ENCODE results near the gene TP53I3. TPM values are rescaled to one million over a fixed set of nuclear protein-coding genes. Genes with fewer than 3 reads are reported as not detected.
A peak's percentile ranks its signal among the peaks of the same experiment; 100 is the strongest.

Gene TP53I3
- total RNA-seq, 4 donors from 2014 or later, result 3.3 to 7.6 (median 4.9) TPM

DNA sequence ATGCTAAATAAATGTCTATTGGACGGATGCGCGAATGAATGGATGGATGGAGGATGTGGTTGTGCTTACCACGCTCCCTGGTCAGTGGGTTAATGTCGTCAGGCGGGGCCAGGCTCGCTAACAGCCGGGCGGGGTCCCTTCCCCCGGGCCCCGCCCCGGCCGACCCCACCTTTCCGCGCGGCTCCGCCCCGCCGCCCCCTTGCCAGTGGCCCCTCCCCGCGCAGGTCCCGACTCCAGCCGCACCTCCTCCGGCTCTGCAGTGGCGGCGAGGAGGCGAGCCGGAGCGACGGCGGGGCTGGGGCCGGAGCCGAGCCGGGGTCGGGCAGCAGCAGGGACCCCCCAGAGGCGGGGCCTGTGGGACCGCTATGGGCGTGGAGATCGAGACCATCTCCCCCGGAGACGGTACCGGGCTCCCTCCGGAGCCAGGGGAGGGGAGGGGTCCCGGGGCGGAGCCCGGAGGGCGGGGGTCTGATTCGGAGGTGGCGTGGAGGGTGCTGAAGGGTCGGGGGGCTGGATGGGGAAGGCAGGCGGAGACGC lies 35.1 kb downstream of the TP53I3 start, which contains the start of gene FKBP1B:
Gene FKBP1B (plus strand): TSS at position 257 of the 537 bp plus-strand sequence. CDS start 109 bp downstream, at position 366.
- peaks cover 8 to 21% (median 18%) of the 10 kb centered on the region in 3 donors for H3K27me3 ChIP-seq
- intact Hi-C loops (cut with DNase I; ENCODE audit: low total_unique reads), result no loop called here
- H3K4me1 ChIP-seq, result peaks cover 19 to 27% of the 10 kb centered on the region in 2 donors
- H3K9me3 ChIP-seq, result no peaks in the 10 kb centered on the region
- peak within 1 kb of the TSS; percentile 69 to 92 (median 77) for H3K4me3 ChIP-seq
- TF ChIP-seq, protein P1, sequence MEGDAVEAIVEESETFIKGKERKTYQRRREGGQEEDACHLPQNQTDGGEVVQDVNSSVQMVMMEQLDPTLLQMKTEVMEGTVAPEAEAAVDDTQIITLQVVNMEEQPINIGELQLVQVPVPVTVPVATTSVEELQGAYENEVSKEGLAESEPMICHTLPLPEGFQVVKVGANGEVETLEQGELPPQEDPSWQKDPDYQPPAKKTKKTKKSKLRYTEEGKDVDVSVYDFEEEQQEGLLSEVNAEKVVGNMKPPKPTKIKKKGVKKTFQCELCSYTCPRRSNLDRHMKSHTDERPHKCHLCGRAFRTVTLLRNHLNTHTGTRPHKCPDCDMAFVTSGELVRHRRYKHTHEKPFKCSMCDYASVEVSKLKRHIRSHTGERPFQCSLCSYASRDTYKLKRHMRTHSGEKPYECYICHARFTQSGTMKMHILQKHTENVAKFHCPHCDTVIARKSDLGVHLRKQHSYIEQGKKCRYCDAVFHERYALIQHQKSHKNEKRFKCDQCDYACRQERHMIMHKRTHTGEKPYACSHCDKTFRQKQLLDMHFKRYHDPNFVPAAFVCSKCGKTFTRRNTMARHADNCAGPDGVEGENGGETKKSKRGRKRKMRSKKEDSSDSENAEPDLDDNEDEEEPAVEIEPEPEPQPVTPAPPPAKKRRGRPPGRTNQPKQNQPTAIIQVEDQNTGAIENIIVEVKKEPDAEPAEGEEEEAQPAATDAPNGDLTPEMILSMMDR (IDR thresholded peaks at IDR 0.05 in 4 of 5, conservative IDR thresholded peaks at IDR 0.05 in 1 of 5), result no peak
- peak in 1 of 2 donors; percentile 10 for TF ChIP-seq POLR2A (IDR thresholded peaks at IDR 0.05)
- peak within 1 kb of the TSS; percentile 37 to 63 (median 46) for H3K27ac ChIP-seq
- H3K36me3 ChIP-seq, result no peaks in the 10 kb centered on the region
- ATAC-seq (no peak), DNase-seq (no peak)
- in situ Hi-C loops (cut with MboI; ENCODE audit: low sequenced_read_pairs in 4 of 4), result loop anchor here in 1 of 4 donors (10.0 to 25.0 kb wide), 2 partner anchors 75 to 112 kb away; partner anchors contain the start of genes ATAD2B, FAM228B, PFN4 and UBXN2A

- no peak for DNase-seq
- ATAC-seq, result no peak
- peak overlapping the region; percentile 69 to 92 (median 77) for H3K4me3 ChIP-seq
- no peaks in the 10 kb centered on the region for H3K9me3 ChIP-seq
- no peak overlapping the region for H3K27ac ChIP-seq
- intact Hi-C loops (cut with DNase I; ENCODE audit: low total_unique reads) (no loop called here), in situ Hi-C loops (cut with MboI; ENCODE audit: low sequenced_read_pairs in 4 of 4) (loop anchor here in 1 of 4 donors (10.0 to 25.0 kb wide), 2 partner anchors 76 to 112 kb away; partner anchors contain the start of genes ATAD2B, FAM228B, PFN4 and UBXN2A)
- peaks cover 19 to 27% of the 10 kb centered on the region in 2 donors for H3K4me1 ChIP-seq
- no peak for TF ChIP-seq POLR2A (IDR thresholded peaks at IDR 0.05)
- TF ChIP-seq, protein P1 (IDR thresholded peaks at IDR 0.05 in 4 of 5, conservative IDR thresholded peaks at IDR 0.05 in 1 of 5), result no peak
- H3K27me3 ChIP-seq, result peaks cover 8 to 21% (median 18%) of the 10 kb centered on the region in 3 donors
- no peaks in the 10 kb centered on the region for H3K36me3 ChIP-seq
These were observed 35.7 kb downstream of the TP53I3 start for GRCh38 chr2:24048769-24049484.

- peaks cover 19 to 27% of the 10 kb centered on the region in 2 donors for H3K4me1 ChIP-seq
- peak overlapping the region; percentile 49 to 98 (median 90) for H3K4me3 ChIP-seq
- peaks cover 8 to 21% (median 18%) of the 10 kb centered on the region in 3 donors for H3K27me3 ChIP-seq
- DNase-seq (no peak), ATAC-seq (peak in 1 of 2 donors; percentile 2)
- no peaks in the 10 kb centered on the region for H3K9me3 ChIP-seq
- TF ChIP-seq, protein P1 (IDR thresholded peaks at IDR 0.05 in 4 of 5, conservative IDR thresholded peaks at IDR 0.05 in 1 of 5), result no peak
- TF ChIP-seq POLR2A (IDR thresholded peaks at IDR 0.05), result no peak
- H3K27ac ChIP-seq, result no peak overlapping the region
- in situ Hi-C loops (cut with MboI; ENCODE audit: low sequenced_read_pairs in 4 of 4) (loop anchor here in 1 of 4 donors (10.0 to 25.0 kb wide), 2 partner anchors 77 to 110 kb away; partner anchors contain the start of genes ATAD2B, FAM228B, PFN4 and UBXN2A), intact Hi-C loops (cut with DNase I; ENCODE audit: low total_unique reads) (loop anchor here (1.0 to 2.0 kb wide), 4 partner anchors 29 to 121 kb away; partner anchors contain the start of genes ATAD2B, FAM228B, PFN4 and SF3B6)
- no peaks in the 10 kb centered on the region for H3K36me3 ChIP-seq
These were observed 37.0 kb downstream of the TP53I3 start for GRCh38 chr2:24047703-24048033.

DNA sequence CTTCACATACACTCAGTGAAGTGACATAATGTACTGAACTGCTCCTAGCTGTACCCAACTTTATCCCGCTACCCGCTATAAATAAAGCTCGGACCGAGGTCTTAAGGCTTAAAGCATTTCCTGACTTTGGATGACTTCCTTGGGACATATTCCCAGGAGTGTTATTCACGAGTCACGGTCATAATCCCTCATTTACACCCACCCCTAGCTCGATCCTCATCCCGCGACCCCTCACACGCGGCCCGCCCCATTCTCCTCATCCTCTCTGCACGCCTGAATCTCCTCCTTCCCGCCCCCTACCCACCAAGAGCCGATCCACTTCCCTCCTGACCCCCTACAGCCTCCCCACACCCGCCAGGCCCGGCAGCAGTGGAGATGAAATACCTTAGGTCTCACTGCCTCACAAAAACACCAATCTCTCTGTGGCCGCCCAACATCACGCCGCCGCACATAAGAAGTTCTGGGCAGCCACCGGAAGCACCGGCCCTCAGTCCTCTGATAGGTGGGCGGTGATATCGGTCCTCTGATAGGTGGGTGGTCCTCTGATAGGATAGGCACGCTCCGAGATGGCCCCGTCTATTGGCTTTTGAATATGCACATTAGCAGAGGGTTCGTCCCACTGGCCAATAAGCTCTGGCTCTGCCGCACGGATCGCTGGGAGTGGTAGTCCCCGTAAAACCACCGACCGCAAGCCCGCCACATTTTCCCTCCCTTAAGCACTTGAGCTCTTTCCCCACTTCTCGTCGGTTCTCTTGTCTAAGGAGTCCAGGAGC lies 37.5 kb downstream of the TP53I3 start, which contains the start of gene WDCP:
Gene WDCP (minus strand): TSS at position 462 of the 773 bp plus-strand sequence. CDS start 7,897 bp downstream, outside the sequence.
- Histone ChIP-seq H3K4me3 (peak within 1 kb of the TSS; percentile 68 to 98 (median 90)), H3K27me3 (peaks cover 8 to 21% (median 18%) of the 10 kb centered on the region in 3 donors), H3K36me3 (no peaks in the 10 kb centered on the region), H3K9me3 (no peaks in the 10 kb centered on the region), H3K4me1 (peaks cover 19 to 27% of the 10 kb centered on the region in 2 donors), H3K27ac (peak within 1 kb of the TSS; percentile 79 to 85 (median 82))
- in situ Hi-C loops (cut with MboI; ENCODE audit: low sequenced_read_pairs in 4 of 4), result loop anchor here in 1 of 4 donors (10.0 to 25.0 kb wide), 2 partner anchors 78 to 110 kb away; partner anchors contain the start of genes ATAD2B, FAM228B, PFN4 and UBXN2A
- TF ChIP-seq, protein P1 (IDR thresholded peaks at IDR 0.05 in 4 of 5, conservative IDR thresholded peaks at IDR 0.05 in 1 of 5), result no peak
- TF ChIP-seq POLR2A (IDR thresholded peaks at IDR 0.05), result peak; percentile 47 to 80
- intact Hi-C loops (cut with DNase I; ENCODE audit: low total_unique reads), result loop anchor here (1.0 to 2.0 kb wide), 4 partner anchors 29 to 120 kb away; partner anchors contain the start of genes ATAD2B, FAM228B, PFN4 and SF3B6
- DNase-seq (peak; percentile 97), ATAC-seq (peak; percentile 100)
